Measurements from ENCODE around the gene ERCC6.

The ERCC6 gene

DNA sequence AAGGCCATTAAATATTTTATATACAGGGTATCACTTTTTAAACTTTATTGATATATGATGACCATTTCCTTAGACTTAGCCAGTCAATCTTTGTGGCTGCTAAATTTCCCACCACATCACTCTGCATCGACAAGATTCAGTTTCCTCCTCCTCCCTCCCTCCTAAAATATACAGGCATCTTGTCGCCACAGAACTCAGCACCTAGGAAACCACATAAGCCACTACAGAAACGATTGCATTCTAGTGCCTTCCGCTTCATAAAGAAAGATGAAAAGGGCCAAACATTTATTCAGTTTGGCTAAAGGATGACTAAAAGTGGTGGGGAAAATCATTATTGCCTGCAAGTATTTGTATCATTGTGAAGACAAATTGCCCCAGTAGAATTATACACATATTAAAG lies 30.7 kb downstream of the ERCC6 start:
- no peak for DNase-seq

DNA sequence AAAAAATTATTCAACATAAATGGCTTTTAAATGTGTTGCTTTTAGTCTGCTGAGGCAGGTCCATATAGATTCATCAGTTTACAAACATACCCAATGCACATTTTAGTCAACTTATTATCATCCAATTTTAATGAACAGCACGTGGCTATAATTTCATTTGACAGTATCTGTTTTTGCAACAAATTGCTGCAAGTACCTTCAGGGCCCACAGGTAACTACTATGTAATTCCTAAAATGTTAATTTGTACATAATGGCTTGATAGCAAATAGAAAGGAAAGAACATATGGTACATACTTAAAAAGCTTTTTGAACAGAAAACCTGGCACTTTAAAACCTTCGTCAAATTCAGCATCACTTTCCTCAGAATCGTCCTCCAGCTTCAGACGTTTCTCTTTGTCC lies 33.3 kb downstream of the ERCC6 start:
- no peak for DNase-seq

DNA sequence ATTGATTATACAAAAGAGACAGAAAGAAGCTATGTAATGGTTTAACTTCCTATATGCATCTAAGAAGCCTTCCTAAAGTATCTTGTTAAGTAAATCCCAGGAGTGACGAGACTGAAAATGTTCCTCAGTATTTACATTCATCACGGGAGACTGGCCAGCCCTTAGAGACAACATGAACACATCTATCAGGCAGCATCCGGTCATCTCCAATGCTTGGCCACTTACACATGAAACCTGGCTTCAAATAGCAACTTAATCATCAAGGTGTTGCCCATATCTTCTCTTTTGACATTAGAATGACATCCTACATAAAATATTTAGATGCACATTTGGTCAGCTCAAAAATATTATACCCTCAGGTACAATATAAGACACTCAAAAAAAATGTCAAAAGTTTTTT lies 33.8 kb downstream of the ERCC6 start:
- DNase-seq = no peak

DNA sequence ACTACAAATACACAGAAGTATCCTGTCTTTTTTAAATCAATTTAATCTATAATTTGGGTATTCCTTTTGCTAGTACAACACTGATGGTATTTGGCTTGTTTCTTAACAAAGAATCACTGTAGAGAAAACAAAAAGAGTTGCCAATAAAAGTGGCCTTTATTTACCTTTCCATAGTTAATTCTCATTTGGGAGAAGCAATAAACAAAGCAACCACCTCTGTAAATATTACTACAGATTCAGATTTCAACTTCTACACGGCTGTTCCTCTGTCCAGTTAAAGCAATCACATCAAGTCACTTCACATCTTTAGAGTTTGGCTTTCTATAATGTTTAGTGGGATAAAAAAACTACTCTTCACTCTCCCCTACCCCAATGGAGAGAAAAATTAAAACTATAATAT lies 34.4 kb downstream of the ERCC6 start:
- DNase-seq = no peak

DNA sequence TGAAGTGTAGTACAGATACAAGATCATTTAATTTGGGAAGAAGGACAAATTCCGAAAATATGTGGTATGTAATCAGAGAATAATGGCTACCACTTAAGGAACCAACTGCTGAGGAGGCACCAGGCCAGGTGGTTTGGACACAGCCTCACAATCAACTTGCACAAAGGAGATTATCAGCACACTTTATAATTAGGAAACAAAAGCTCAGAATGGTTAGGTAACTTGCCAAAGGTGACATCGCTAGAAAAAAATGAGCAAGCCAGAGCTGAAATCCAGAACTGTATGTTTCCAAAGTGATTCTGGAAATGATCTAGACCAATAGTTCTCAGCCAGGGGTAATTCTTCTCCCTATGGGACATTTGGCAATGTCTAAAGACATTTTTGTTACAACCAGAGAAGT lies 36.6 kb downstream of the ERCC6 start:
- DNase-seq = no peak

DNA sequence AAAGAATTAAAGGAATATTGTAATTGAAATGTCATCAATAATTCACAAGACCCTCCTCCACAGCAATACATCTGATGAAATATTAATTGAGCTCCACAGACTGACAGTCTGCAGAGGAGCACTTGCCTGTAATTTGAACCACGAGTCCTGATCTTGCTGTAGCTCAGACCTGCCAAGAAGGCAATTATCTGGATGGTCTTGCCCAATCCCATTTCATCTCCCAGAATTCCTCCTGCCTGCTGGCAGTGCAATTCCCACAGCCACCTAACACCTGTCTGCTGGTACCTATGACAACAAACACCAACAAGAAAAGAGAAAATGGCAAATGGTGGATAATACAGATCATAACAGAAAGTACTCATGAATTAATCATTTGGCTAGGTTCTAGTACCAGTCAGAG lies 38.5 kb downstream of the ERCC6 start:
- no peak for DNase-seq

DNA sequence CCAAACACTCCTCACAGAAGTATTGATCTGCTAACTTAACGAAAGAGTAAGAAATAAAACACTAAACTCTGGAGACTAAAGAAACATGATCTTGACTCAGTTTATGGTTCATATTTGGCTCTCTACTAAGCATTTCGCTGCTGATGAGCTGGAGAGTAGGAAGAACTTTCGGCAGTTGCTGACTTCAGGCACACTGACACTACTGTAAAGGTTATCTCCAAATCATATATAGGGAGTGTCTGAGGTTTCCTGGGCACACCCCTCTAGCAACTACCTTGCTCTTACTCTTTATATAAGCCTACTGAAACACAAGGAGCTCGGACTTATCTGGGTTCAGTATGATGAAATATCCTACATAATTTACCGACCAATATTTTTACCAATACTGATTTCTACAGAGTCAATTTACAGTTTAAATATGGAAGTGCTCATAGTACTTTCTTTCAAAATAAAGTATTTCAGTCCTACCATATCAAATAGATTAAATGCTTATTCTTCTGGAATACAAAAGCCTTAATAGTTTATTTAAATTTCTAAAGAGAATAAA lies 39.5 kb downstream of the ERCC6 start:
- no peak for DNase-seq

DNA sequence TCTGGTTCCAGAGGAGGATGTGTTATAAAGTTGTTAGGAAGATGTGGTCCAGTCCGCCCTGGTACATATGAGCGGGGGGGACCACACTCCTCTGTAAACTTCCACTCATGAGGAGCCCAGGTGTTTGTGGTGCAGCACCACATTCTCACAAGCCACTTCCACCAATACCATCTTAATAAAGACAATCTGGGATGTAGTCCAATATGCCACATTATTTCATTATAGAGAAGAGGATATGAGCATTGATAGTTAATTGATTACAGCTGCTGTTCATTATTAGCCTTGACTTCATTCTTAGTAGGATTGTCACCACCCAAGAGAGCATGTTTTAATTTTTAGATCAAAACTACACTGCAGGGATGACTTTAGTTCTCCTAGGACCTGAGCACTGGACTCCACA lies 40.5 kb downstream of the ERCC6 start:
- no peak for DNase-seq

DNA sequence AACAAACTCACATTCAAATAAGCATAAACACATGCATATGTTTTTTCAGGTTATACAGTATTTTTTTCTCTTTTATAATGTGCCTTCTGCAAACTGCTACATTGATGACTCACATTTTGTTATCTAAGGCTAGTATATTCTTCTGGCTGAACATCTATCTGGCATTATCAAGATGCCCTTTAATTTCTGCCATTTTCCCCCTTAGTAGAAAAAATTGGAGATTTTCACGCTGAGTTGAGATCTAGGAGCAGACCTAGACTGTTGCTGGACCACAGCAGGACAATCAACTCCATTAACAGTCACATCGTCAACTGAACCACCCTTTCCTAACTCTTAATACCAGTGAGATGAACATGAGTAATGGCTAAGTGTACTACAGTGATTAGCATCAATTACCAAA lies 41.6 kb downstream of the ERCC6 start:
- DNase-seq = no peak

DNA sequence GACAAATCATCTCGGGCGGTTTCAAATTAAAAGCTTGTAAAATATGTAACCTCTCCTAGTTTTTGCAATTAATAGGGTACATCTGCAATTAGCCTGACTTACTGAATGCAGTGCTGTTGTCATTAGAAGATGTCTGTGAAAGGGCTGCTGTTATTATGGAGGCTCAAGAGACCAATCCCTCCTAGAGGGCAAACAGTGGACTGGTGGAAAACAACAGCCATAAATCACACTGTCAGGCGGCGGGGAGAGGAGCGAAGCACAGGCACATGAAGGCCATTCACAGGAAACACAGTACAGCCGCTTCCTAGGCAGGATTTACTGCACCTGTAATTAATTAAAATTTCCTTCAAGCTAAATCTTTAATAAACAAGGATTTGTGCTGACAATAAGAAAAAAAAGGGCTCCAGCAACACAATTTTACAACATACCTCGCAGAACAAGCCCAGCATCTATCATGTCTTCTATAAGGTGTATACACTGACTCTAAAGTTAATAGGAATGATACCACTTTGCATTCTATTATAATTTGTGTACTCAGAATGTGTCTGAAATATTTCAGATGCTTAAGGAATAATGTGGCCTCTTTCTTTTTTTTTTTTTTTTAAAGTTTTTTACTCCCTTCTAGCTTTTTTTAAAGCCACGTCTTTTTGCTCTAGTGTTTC lies 50.7 kb downstream of the ERCC6 start:
- DNase-seq = no peak

DNA sequence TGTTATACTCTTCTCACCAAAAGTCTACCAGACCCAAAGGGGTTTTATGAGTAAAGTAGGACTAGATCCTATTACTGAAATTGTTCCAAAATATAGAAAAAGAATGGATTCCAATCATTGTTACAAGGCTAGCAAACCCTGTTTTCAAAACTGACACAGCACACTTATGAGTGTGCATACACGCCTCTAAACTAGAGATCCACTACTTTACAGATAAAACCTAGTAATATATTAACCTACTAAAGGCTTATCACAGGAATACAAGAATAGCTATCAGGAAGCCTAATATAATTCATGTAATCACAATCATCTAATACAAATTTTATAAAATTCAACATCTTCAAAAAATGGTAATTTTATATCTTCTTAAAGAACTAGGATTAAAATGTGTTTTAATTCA lies 52.2 kb downstream of the ERCC6 start:
- DNase-seq = no peak

DNA sequence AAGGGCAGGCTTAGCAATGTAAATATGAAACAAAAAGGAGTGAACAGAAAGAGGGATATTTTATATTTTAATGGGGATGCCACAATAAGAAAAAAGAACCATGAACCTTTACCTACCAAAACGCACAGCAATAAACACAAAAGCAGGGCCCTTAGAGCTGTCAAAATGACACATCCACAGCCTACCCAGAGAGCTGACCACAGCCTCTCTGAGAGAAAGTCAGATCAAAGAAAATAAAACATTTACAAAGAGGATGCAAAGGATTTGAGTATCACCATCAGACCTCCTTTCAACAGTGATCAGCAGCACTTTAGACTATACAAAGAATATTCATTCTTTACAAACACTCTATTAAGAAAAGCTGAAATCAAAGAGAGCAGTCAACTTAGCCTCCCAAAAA lies 52.9 kb downstream of the ERCC6 start:
- DNase-seq = no peak

DNA sequence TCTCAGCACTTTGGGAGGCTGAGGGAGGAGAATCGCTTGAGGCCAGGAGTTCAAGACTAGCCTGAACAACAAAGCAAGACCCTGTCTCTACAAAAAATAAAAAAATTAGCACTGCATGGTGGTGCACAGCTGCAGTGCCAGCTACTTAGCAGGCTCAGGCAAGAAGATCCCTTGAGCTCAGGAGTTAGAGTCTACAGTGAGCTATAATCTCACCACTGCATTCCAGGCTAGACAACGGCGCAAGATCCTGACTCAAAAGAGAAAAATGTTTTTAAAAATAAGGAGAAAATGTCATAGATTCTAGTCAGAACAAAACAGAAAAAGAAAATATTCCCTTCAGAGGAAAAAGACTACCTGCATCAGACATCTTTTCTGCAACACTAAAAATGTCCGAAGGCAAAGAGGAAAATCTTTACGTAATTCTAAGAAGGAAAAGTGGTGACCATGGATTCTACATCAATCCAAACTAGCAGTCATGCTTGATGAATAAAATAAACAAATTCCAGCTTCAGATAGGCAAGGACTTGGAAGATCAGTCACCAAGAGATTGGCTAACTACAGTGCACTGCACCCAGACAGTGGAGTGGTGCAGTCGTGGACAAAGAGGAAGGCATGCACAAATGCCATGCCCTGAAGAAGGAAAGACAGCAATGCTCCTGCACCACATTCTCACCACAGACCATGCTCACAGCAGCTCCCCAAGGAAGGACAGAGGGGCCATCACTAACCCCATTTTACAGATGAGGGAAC lies 54.3 kb downstream of the ERCC6 start:
- no peak for DNase-seq

DNA sequence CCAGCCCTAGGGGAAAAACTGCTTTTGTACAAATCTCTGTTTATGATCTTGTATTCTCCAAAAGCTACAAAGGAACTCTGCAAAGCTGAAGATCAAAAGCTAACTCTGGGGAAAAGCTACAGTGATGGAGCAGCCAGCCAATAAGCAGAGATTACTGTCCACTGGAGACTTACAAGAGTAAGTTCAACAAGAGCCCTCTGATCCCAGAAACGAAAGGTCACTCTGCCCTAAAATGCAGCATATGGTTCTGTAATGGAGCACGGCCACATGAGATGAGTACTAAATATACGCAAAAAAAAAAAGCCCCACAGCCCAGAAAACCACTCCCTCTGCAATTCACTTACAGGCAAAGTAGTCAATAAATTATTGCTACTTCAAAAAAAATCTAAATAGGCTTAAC lies 60.1 kb downstream of the ERCC6 start:
- DNase-seq = no peak

DNA sequence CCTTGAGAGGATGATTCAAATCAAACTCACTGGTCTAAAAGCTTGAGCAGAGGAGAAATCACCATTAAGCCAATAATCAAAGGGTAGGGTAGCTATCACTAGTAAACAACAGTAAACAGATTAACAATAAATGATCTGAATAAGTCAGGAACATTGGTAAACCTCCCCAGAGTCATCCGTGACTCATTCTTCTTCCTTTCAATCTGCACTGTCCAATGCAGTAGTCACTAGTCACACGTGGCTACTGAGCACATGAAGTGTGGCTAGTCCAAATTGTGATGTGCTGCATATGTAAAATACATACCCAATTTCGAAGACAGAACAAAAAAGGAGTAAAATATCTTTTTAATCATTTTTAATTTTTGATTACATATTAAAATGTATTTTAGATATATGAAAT lies 64.0 kb downstream of the ERCC6 start:
- DNase-seq = no peak

DNA sequence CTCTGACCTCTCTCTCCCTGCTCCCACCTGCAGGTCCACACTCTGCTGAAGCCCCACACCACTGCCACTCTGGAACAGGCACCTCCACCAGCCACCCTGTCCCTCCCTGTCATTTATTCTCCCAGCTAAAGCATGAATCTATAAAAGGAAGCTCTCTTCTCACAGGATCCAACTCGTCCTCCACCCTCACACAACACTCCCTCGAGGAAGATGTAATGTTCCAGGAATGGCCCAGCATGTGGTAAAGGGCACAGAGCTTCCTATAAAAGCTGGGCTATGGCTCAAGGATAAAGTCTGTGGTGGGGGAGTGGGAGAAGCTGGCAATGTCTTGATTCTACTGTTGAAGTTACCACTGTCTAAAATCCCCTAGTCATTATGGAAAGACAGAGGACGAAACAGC lies 67.4 kb downstream of the ERCC6 start:
- DNase-seq = no peak

DNA sequence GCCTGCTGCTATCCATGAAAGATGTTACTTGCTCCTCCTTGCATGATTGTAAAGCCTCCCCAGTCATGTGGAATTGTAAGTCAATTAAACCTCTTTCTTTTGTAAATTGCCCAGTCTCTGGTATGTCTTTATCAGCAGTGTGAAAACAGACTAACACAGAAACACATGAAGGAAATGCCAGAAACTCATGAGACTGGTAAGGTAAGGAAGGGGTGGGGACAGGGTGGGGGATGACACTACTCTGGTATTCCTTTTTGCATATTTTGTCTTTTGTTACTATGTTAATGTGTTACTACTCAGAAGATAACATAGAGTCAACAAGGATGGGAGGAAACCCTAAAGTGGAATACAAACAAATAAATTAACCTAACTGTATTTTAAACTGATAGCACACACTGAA lies 73.2 kb downstream of the ERCC6 start:
- no peak for DNase-seq

Data from left hindlimb (tissue), 1 donor.